Endothelial cell of hepatic sinusoid (primary cell): ENCODE results near the gene ZBTB25.

Source experiments
- in situ Hi-C: cut with HindIII; loops from 2 replicates; pipeline ENCODE4 v1.10.0; 2017; ENCODE audit warnings: low sequenced_read_pairs

ZBTB25 gene

GRCh38 chr14:64488590-64489099, 15.0 kb downstream of the ZBTB25 start:
- in situ Hi-C loops: no loop called here

DNA sequence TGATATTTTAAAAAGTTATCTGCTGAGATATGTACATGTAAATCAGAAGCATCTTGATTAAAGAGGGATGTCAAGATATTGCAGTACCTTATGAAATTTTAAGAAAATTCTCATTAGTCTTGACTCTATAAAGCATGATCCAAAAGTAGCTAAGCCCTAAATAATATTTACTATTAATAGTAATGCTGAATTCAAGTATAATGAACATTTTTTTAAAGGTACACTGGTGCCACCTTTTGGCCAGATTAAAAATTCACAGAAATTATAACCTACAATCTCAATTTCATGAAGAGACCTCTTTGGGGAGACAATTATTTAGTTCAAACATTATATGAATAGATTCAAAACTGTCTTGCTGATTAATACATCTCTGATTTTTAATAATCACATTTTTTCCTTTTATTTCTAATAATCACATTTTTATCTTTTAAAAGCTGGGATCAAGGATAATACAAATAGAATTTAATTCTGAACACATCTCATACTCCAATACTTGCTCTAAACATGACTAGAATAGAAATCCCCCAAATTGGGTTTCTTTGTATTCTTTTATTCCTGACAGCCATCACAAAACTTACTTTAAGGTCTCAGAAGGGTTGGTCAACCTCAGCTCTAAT, 24.9 kb downstream of the ZBTB25 start:
- in situ Hi-C loops: no loop called here

GRCh38 chr14:64476438-64476837, 27.2 kb downstream of the ZBTB25 start:
- in situ Hi-C loops: no loop called here

DNA sequence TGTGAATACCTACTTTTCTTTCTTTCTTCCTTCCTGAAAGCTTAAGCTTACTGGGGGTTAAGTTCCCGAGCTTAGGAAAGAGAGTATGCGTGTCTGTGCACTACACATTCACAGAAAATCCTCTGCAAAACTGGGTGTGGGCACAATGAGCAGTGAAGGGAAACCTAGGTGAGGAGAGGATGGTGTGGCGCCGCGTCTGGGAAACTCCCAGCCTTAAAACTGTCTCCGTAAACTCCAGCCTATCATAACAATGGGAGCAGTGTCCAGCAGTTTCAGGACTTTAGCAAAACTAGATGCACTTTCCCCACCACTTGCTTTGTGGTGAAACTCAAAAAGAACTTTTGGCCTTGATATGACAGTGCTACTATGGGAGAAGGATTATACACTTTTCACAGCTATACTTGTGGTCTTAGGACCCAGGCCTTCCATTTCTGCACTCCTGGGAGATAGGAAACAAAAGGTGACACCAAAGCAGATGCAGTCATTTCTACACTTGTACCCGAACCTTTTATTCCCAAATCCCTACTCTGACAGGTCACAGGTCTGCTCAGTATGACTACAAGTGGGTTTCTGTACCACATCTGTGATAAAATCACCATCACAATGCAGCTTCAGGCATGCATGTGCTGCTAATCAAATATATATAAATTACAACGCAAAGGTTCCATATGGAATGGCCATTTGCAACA, 27.9 kb downstream of the ZBTB25 start:
- in situ Hi-C loops: no loop called here

DNA sequence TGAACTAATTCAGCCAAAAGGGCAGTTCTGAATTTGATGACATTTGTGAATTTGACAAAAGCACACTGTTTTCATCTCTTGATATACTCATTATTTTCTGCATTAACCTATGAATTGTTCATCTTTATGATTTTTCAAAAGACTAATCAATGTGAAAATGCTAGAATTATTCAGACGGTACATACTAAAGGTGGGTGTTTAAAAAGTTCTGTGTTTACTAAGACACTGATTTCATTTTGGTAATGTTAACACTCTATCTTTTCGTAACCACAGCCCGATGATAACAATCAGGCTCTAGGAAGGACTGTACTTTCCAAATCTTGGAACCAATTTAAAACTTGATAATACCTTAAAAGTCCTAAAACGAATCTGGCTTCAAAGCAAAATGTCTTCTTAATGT, 28.9 kb downstream of the ZBTB25 start:
- in situ Hi-C loops: no loop called here

DNA sequence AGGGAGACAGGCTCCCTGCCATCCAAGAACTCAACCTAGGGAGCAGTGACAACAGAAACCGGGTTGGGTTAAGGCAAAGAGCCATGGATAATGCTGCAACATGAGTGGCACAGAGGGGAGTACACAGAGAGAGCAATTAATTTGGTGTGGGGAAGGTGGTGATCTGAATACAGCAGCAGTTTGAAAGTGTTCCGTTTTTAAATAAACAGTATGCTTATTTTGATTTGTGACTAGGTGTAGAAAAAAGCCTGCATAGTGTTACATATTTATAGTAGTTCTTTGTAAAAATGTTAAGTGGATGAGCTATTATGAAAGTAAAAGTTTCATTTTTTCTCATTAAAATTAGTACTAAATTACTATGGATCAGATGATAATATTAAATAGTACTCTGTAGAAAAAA, 29.6 kb downstream of the ZBTB25 start:
- in situ Hi-C loops: no loop called here

DNA sequence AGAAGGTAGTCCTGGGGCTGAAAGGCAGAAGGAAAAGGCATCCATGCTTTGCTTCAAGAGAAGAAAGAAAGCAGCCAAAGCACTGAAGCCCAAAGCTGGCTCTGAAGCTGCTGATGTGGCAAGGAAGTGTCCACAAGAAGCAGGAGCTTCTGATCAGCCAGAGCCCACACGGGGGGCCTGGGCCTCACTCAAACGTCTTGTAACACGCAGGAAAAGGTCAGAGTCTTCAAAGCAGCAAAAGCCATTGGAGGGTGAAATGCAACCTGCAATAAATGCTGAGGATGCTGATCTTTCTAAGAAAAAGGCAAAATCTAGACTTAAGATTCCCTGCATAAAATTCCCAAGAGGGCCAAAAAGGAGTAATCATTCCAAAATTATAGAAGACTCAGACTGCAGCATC, 35.2 kb downstream of the ZBTB25 start:
- in situ Hi-C loops: no loop called here

DNA sequence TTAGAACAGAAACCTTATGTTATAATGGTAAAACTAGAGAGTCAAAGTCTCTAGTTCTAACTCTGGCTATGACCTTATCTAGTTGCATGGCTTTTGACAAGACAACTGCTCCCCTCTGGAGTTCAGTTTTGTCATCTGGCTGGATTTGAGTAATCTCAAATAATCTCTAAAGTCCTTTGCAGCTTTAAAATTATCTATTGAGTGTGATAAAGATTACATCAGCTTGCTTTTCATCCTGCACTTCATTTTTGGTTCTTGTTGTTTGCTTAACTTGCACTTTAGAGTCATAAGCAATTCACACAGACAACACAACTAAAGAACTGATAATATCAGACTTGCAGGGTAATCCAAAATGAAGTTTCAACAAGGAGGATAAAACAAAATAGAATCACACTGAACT, 36.1 kb downstream of the ZBTB25 start:
- in situ Hi-C loops: no loop called here

DNA sequence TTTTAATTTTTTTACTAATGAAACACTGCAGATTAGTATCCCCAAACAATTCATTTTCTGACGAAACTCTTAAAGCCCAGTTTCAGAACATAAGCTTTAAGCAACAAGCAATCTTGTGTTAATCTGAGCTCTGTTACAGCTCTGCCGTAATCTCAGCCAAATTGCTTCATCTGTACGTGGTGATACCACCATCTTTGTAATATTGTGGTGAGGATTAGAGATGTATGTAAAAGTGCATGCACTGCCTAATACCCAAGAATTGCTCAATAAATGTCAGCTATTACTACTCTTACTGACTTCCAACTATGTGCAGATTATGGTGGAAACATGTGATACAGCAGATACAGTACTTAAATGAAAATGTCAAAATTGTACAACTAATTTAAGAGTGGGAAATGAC, 36.5 kb downstream of the ZBTB25 start:
- in situ Hi-C loops: no loop called here

DNA sequence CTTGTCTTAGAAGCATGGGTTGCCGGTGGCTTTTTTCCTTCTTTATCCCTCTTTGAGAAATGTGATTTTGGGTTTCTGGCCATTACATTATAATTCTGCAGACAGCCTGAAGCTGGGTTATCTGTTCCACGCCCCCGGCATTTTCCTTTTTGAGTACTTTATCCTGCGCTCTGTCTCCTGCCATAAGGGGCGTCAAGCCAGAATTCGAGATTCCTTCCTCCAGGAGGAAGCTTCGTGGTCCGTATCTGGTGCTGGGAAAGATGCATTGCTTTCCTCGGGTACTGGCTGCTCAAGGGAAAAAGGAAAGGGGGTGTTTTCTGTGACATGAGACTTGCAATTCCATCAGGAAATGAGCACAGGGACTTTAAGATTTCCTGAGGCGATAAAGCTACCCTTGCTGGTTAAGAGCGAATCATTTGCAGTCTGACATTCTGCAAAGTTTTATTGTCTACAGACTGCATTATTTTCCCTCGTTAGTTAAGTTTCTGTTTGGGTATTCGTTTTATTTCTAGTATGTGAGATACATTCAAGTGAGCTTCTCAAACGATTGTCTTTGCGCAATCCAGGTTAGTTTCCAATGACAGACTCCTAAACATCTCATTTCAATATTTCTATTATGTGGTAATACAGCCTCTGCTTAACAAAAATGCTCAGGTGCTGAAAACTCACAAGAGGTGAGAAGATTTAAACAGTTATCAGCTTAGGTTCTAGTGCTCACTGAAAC, 37.6 kb downstream of the ZBTB25 start:
- in situ Hi-C loops: no loop called here

DNA sequence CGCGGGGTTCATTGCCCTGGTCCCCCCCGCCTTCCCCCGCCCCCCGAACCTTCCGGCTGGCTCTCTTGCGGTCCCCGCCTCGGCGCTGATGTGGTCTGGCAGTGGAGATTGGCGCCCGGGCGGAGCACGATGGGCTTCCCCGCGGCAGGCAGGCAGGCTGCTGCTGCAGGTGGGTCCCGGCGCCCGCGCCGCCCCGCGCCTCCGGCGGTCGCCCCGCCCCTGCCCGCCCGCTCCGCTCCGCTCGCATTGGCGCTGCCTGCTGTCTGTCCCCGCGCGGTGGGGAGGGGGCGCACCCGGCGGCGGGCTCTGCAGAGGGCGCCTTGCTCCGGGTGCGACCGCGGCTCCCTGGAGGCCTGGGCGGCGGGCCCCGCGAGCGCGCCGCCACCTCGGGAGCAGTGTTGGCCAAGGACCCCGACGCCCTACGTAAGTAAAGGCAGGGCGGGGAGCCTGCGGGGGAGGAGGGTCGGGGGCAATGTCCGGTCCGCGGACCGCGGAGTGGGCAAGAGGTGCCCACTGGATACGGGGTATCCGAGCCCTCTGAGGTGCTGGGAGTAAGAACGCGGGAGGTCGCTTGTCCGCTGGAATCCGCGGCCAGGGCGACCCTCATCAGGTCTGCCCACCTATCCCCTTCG, 38.3 kb downstream of the ZBTB25 start, which contains the start of gene AKAP5:
TSS of gene AKAP5 (plus strand) at position 309 of the 632 bp plus-strand sequence. CDS start 2,896 bp downstream, outside the sequence.
- in situ Hi-C loops: no loop called here

- in situ Hi-C loops: no loop called here
Measured at GRCh38 chr14:64464651-64465050, 39.0 kb downstream of the ZBTB25 start.

GRCh38 chr14:64463873-64464272, 39.8 kb downstream of the ZBTB25 start:
- in situ Hi-C loops: no loop called here

- in situ Hi-C loops: no loop called here
Measured at GRCh38 chr14:64463195-64463594, 40.4 kb downstream of the ZBTB25 start.

DNA sequence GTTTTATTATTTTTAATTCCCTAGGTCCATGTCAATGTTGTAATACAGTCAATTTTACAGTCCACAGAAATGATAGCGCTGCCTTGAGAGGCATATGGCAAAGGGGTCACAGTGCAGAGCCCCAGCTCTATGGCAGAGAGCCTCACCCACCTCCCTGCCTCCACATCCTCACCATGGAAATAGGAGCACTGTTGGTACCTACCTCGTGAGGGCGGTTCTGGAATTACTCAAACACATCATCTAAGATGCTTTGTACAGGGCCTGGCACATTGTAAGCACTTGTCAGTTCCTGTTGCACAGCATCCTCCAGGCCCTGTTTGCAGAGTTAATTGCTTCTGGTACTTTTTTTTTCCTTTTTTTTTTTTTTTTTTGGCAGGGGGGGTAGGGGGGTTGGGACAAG, 42.4 kb downstream of the ZBTB25 start:
- in situ Hi-C loops: no loop called here

DNA sequence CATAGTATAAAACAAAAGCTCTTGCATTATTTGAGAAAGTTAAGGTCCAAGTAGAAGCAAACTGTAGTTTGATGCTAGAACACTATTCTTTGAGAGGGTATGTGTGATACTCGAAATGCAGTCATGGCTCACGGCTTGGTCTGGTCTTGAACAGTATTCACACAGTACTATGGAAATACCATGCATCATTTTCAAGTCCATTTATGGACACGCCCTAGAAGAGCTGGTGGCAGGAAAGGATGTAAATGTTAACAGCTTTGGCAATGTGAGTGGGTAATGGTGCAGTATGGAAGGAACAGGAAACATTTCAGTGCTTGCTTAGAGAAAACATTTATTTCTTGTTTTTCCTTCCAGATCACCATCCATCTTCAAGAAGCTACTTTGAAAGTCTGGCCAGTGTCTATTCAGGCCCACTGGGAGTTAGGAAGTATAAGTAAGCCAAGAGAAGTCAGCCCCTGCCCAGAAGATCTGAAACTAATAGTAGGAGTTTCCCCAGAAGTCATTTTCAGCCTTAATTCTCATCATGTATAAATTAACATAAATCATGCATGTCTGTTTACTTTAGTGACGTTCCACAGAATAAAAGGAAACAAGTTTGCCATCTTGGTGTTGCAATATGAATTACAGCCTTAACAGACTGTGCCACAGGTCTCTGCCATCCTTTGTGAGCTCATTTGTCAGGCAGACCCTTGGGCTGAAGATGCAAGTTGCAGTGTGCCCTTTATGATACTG, 44.1 kb downstream of the ZBTB25 start:
- in situ Hi-C loops: no loop called here

- in situ Hi-C loops: no loop called here
Measured at GRCh38 chr14:64454671-64455070, 49.0 kb downstream of the ZBTB25 start.

DNA sequence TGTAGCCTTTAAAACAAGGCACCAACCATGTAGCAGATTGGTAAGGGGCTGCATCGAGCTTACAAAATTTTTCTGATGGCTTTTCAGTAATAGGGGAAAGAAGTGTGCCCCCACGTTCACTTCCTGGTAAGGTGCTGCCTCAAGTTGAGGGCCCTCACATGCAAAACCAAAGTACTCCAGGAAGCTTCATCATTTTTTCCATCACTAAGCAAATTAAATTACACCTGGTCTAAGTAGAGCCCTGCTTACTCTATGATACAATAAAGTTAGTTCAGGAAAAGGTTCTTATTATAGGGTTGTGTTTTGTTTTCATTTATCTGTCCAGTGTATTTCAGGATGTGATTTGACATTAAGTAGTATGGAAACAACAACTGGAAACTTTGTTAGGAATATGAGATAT, 53.4 kb downstream of the ZBTB25 start:
- in situ Hi-C loops: no loop called here

DNA sequence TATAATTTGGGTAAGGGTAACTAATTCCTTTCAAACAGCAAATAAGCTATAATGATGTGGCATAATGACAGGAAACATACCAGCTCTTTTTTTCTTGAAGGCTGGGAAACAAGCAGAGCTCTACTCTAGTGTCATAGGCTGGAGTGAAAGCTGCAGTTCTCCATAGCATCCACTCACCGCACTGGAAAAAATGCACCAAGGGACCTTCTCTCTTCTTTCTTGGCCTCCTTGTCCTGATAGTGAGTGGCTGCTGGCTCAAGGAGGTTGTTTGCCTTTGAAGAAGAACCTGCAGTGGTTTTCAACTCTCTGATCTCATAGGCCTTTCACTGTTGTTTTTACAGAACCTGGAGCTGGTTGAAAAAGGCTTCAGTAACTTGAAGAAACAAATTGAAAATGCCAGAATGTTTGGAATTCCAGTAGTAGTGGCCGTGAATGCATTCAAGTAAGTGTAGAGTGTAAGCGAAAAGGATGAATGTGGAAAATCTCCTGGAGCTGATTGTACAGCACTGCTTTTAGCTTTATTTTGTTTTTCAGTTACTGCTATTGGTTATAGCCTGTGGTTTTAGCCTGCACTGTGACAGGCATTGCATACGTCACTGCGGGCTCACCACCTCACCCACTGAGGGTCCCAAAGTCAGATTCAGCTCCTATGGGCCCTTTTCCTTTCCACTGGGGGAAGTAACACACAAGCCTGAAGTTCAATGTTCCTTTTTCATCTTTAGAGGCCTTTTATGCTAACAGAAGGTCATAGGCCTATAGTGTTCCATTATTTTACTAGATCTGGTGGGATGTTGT, 55.6 kb downstream of the ZBTB25 start:
- in situ Hi-C loops: no loop called here
